CMK (cell line): ENCODE measurements around the gene CABLES2.

ENCODE experiments used
- DNase-seq: peaks from one replicate; pipeline ENCODE4 v3.0.0-alpha.2; 2010; ENCODE audit warnings: low read depth

CABLES2 gene

DNA sequence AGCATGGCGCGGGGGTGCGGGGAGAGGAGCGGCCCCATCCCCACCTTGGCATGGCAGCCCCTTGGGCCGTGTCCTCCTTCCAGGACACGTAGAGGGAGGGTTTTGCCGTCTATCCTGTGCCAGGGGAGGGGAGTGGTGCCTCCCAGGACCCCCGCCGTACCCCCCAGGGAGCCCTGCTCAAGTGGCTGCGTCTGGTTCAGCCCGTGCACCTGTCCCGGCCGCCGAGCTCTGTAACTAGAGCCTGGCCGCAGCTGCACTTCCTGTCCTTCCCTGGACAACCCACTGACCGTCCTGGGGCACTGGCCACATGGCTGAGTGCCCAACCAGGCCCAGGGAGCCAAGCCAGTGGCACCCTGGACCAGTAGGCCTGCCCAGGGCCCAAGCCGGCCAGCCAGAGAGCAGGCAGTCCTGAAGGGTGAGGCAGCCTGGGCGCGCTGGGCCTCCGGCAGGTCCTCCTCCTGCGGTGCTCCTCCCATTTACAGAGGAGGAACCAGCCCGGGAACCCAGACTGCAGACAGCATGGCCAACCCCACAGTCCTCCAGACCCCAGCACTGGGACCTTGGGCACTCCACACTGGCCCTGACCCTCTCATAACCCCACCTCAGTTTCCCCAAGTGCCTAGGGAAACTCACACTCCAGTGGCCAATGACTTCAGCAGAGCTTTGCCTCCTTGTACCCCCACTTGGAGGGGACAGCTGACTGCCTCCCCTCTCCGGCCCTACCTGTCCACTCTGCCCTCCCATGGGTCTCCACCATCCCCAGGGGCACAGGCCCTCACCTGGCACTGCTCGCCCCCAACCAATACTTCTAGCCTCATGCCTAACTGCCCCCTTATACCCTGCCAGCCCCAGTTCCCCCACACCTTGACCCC is 48.7 kb downstream of the CABLES2 start:
- DNase-seq, result no peak

DNA sequence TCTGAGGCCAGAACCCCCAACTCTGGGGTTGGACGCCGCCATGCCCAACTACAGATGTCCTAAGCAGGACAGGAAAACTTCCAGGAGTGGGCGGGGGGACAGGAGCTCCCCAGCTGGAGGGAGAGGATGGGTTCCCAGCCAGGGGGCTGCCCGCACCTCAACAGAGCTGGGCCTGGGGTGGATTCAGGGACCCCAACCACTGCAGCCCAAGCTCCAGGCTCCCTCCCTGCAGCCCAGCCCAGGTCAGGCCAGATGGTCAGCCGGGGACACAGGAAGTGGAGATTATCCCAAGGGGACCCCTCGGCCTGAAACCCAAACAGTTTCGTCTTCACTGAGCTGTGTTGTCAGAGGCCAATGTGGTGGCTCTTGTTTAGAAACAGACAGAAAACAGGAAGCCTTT is 49.4 kb downstream of the CABLES2 start:
- no peak for DNase-seq

DNA sequence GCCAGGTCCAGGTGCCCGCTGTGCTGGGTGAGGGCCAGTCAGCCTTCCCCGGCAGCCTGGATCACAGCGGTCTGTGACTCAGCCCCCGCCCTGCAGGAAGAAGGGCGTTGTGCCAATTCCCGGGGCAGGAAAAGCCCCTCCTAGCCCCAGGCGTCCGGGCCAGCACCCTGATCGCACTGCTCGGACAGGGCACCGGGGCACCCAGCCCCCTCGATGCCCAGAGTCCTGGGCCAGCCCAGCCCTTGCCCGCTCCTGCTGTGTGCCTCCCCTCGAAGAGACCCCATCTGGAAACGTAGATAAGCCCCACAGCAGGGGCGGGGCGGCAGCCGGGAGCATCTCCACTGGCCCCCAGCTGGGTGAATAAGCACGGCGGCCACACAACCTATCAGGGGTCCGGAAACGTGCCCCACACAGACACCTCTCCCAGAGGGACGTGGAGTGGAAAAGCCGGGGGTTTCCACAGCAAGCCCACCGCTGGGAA is 49.9 kb downstream of the CABLES2 start:
- DNase-seq, result peak; percentile 91

DNA sequence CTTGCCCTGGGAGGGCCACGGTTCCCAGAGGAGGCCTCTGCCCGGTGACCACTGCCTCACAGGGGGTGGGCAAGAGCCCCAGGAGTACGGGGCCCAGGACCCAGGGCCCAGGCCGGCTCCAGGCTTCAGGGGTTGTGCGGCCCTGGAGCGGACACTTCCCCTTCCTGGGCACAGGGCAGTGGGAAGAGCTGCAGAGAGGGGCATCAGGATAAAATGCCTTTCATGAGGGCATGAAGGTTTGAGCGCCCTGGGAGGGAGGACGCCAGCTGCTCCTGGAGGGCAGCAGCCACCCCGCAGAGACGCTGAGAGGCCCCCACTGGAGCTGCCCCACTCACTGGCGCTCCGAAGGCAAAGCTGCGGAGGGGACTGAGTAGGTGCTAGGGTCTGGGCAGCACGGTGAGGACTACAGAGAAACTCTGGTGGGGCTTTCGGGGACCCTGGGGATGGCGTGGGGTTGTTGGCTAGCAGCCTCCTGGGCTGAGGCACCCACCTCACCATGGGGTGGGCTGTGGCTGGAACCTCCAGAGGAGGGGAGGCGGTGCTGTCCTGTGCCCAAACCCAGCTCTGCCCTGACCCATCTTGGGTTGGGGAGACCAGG is 50.4 kb downstream of the CABLES2 start:
- no peak for DNase-seq

DNA sequence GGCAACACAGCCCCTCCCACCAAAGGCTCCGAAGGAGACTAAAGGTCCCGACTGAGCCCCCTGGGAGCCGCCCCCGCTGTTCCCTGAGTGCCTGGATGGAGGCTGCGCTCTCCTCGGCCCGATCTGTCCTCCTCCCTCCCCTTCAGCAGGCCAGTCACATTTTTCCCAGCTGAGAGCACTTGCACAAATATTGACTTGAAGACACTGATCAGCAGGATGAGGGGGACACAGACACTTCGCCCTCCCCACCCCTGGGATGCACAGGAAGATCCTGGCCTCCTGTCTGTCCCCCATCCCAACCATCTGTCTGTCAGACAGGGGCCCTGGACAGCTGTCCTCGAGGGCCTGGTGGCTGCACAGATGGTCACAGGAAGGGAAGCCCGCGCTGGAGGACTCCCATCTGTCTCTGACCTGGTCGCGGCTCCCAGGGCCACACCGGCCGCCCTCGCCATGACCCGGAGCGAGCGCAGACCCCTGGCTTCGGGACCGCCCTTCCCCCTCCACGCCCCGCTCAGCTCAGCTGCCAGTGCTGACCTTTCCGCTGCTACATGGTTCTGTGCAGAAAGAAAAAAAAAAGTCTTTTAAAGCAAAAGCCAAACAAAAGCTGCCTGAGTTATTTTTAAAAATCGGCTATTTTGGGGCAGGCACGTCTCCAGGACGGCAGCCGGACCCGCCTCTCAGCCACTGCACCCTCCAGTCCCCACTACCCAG is 51.1 kb downstream of the CABLES2 start:
- DNase-seq, result no peak

DNA sequence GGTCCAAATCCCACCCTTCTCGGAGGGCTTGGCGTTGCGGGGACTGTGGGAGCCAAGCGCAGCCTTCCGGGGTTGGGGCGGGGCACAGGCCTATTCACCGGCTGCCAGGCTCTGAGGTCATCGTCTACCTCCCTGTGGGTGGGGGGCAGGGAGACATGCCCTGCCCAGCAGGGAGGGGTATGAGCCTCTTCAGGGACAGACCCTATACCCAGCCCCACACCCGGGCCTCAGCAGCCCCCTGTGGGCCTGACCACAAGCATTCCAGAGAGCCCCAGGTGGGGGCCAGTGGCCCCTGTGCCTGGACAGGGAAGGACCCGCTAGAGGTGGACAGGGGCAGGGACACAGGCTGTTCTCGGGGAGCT is 51.6 kb downstream of the CABLES2 start:
- no peak for DNase-seq

DNA sequence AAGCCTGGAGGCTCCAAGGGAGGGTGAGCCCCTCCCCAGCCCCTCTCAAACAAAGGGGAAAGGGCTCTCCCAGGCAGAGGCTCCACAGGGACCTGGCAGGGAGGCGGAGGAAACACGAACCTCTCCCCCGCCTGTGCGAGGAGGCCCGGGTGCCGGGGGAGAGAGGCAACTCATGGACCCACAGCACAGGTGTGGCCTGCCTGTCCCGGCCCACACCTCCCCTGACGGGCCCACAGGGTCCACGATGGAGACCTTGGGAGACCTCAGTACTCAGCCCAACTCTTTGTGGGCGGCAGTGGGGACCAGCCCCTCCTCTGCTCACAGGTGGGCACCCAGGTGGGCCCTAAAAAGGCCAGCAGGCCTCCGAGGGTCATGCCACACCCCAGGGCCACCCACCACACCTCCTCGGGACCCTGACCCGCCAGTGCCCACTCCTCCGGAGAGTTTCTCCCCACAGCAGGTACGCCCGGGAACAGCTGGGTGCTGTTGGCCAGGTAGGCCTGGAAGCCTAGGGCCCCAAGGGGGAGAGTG is 52.2 kb downstream of the CABLES2 start:
- no peak for DNase-seq

DNA sequence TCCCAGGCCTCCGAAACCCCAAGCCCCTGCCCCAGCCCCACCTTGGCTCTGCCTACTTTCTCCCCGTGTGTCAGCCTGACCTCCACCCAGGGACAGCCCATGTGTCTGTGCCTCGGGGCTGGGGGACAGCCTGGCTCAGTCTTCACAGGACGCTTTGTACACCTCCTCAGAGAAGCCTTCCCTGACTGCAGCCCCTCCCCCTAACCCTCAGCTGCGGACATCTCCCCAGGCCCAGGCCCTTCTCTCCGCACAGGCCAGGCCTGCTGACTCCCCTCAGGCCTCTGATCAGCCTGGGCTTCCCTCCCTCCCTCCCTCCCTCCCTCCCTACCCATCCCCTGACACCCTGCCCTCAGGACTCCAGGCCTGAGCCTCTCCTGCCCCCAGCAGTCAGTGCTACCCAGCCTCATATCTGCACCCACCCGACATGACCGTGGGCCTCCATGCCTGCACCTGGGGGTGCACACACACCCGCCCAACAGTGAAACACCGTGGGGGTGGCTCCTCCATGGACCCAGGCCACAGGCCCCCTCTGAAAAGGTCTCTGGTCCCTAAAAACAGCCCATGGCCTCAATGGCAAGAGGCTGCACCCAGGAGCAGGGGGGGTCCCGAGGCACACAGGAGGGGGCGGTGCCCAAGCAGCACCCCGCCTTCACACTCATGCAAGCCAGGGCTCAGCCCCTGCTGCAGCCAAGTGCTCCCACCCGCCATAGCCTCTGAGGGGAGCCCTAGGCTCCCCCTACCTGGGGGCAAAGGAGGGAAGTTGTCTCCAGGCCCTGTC is 52.9 kb downstream of the CABLES2 start:
- DNase-seq, result no peak

DNA sequence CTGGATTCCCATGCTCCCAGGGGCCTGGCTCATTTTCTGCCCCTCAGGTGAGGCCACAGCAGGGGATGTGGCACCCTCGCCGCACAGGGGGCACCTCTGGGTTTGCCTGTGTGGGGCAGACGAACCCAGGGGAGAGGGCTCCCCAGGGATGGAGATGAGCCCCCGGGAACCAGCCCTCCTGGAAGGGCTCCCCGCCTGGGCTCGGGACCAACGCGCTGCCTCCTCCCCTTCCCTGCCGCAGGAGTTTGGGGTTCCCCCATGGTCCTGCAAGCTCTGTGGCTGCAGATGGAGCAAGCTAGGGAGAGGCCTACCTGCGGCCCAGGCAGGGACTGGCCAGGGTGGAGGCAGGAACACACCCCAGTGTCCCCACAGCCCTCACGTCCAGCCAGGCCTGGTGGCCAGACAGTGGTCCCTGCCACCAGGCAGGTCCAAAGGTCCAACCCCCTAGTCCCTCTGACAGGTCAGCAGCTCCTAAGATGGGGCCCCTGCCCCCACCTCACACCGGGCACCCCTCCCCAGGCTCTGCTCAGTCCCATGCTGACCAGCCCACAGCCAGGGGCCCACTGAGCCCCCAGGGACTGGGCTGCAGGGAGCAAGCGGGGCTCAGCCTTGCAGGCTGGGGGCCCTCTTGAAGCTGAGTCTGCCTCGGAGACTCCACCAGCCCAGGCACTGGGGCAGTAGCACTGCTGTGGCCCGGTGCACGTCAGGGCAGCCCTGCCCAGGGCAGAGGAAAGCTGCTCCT is 53.6 kb downstream of the CABLES2 start:
- DNase-seq, result no peak

DNA sequence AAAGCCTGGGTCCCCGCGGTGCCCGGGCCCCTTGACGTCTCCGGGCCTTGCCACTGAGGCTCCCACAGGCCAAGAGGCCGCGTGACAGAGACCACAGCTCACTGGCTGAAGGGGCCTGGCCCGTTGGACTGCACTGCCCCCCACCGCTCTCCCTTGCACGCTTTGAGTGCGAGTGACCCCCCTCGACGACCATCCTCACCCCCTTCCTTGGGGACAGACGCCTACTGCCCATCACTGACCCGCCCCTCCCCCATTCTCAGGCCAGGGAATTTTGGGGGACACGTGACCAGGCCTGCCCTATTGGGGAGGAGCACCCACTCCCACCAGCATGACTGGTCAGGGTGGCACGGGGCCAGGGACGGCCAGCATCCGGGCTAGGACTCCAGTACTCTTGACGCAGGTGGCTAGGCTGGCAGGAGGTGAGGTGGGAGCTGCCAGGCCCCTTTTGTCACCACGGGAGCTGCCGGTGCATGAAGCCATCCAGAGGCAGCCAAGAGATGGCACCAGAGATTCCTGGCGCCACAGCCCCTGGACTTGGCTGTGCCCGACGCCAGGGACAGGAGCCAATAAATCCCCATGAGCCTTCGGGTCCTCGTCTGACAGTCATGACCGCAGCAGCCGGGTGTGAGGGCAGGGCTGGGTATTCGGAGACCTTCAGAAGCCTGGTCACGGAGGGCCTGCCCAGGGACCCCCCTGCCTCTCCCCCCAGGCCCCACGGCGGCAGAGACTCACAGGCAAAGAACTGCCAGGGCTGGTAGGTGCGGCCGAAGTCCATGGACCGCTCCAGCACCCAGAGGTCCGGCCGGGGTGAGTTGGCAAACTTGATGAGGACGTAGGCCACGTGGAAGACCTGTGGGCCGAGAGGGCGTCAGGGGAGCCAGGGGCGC is 54.4 kb downstream of the CABLES2 start:
- DNase-seq, result no peak

DNA sequence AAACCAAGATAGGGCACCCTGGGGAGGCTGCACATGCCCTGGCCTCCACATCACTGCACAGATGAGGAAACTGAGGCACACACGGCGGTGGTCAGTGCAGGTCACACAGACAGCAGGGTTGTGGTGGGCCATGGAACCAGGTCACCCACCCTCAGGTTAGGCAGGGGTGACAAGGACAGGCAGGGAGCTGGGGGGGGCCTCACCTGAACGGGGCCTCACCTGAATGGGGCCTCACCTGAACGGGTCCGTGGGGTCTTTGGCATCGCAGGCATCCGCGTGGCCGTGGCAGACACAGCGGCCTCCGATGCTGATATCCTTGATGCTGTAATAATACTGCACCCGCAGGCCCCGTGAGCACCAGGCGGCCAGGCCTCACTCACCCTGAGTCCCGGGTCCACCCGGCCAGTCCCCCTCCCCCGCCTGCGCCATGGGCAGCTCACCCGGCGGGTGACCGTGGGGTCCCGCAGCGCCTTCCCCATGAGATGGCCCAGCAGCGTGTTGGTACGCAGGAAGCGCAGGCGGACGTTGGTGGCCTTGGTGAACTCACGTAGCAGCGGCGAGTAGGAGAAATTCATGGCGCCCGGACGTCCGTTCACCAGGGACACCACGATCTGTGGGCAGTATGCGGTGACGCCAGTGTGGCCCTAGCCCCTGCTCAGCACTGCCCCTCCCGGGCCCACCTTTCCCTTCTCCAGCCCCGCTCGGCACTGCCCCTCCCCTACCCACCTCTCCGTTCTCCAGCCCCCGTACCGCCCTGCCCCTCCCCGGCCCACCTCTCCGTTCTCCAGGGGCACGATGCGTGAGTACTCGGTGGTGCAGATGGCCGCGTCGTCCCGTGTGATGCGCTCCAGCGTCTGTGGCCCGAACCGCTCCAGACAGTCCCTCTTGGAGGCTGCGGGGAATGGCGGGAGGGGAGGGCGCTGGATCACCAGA is 55.4 kb downstream of the CABLES2 start:
- no peak for DNase-seq

DNA sequence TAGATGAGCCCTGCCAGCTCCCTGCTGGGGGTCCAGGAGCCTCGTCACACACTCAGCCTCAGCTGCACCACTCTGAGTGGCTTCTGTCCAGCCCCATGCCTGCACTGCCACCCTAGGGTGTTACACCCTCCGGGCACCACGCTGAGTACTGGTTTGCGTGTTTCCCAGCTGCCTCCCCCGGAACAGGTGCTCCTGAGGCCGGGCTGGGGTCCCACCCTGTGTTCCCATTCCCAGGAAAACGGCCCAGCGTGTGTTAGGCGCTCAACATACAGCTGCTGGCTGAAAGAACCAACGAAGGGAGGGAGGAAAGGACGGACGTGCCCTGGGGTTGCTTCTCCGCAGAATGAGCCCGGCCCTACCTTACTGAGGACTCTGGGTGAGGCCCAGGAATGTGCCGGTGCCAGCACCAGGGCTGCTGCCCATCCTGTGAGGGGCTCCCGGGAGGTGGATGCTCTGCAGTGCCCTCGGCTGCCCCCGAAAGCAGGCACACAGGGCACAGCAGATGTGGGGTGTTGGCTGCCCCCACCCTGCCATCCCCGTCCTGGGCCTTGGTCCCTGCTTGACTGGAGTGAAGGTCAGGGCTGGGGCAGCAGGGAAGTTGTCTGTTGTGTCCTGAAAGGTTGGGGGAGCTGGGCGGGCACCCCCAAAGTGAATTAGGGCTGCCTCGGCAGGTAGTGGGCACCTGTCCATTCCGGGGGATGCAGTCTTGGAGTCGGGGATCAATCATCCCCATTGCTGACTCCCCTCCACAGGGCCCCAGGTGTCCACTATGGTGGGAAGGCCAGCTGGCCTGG is 56.3 kb downstream of the CABLES2 start:
- DNase-seq, result no peak

DNA sequence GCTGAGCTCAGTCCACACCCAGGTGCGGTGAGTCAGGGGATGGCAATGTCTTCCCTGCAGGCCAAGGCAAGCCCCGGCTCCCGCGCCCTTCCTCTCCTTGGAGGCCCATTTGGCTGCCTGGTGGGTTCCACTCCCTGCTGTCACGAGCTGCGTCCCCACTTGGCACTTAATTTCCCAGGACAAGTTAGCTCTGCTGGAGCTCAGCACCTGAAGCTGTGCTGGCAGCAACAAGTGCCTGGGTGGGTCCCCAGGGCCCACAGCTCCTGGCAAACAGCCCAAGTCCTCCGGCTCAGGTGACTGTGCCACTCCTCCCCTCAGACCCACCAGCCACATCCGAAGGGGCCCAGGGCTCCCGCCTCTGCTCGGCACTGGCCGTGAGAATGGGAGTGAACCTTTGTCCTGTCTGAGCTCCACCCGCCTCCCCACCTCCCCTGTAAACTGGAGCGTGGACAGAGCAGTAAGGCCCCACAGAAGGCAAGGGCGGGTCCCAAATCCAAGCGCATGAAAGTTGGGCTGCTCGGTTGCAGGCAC is 56.9 kb downstream of the CABLES2 start:
- DNase-seq, result no peak

DNA sequence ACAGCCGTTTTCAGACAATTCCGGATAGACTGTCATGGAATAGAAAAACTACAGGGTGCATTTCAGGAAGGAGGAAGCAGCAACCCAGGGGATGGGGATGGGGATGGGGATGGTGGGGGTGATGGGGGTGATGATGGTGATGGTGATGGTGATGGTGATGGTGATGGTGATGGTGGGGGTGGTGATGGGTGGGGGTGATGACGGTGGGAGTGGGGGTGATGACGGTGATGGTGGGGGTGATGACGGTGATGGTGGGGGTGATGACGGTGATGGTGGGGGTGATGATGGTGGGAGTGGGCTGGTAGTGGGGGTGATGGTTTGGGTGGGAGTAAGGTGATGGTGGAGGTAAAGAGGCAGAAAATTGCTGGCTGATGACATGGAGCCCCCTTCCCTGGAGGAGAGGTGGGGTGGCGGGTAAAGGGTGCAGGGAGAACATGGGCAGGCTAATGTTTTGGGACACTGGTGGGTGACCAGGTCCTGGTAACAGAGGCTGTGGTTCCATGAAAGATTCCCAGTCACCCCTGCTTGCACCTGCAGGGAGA is 57.5 kb downstream of the CABLES2 start:
- DNase-seq, result no peak

DNA sequence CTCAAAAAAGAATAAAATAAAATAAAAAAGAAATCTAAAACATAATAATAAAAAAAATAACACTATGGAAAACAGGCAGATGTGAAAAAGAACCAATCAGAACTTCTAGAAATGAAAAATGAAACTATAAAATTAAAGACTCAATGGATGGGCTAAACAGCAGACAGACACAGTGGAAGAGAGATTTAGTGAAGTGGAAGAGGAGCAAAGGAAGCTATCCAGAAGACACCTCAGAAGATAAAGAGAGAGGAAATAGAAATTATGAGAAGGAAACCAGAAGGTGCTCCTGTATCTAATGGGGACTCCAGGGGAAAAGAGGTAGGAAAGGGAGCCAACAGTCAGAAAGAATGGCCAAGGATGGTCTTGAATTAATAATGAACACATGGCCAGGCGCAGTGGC is 58.5 kb downstream of the CABLES2 start:
- no peak for DNase-seq

DNA sequence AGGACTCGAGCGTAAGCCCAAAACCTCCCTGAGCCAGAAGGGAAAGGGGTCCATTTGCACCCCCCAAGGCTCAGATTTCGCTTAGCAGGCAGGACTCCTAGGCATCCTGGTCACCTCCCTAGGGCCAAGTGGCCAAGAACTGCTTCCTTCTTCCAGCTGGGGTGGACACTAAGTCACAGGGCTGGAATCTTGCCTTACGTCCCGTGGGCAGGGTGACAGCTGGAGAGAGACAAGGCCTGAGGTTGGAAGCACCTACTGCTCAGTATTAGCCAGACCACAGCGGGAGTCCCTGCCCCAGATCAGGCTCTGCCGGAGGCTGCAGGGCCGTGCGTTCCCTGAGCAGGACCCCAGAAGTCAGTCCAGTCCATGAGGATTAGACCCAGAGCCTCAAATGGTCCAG is 59.6 kb downstream of the CABLES2 start:
- DNase-seq, result no peak

DNA sequence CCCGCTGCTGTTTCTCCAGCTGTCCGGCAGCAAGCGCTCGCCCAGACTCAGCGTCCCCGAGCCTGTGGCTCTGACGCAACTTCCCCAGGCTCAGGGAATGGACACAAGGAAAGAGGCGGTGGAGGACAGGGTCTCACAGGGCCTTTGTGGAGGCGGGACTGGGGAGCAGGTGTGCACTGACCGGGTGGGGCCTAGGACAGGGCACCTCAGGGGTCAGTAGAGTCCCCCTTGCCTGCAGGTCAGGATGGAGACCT is 60.0 kb downstream of the CABLES2 start:
- DNase-seq, result no peak
